GM21423 (cell line): ENCODE results near the gene TNFAIP3.
A peak's percentile ranks its signal among the peaks of the same experiment; 100 is the strongest.

Source experiments
- ATAC-seq: cut with Tn5 transposase; IDR thresholded peaks from one replicate; pipeline ENCODE4 v1.9.1; 2021; ENCODE audit warnings: mild to moderate bottlenecking, moderate library complexity; ENCODE audit not compliant: unreplicated experiment

Gene TNFAIP3

GRCh38 chr6:137917551-137918325 is 50.7 kb downstream of the TNFAIP3 start:
- no peak for ATAC-seq

GRCh38 chr6:137919502-137919823 is 52.4 kb downstream of the TNFAIP3 start:
- no peak for ATAC-seq

GRCh38 chr6:137919837-137920730 is 53.0 kb downstream of the TNFAIP3 start:
- peak; percentile 40 for ATAC-seq

GRCh38 chr6:137921823-137922222 is 54.8 kb downstream of the TNFAIP3 start:
- peak; percentile 39 for ATAC-seq

- ATAC-seq: no peak
Measured at GRCh38 chr6:137923866-137924653, 57.0 kb downstream of the TNFAIP3 start.

GRCh38 chr6:137925141-137925698 is 58.2 kb downstream of the TNFAIP3 start:
- ATAC-seq: no peak

GRCh38 chr6:137926207-137926731 is 59.2 kb downstream of the TNFAIP3 start:
- no peak for ATAC-seq

GRCh38 chr6:137926985-137927384 is 59.9 kb downstream of the TNFAIP3 start:
- ATAC-seq: no peak

- ATAC-seq: peak; percentile 88
Measured at GRCh38 chr6:137927777-137928218, 60.7 kb downstream of the TNFAIP3 start.

- ATAC-seq: peak; percentile 30
Measured at GRCh38 chr6:137928286-137928685, 61.2 kb downstream of the TNFAIP3 start.

GRCh38 chr6:137931849-137932465 is 64.9 kb downstream of the TNFAIP3 start:
- ATAC-seq: no peak
